Muscle of leg (tissue), 11 donors: ENCODE results near the gene TMEM273. TPM values are rescaled to one million over a fixed set of nuclear protein-coding genes. Genes with fewer than 3 reads are reported as not detected.
A peak's percentile ranks its signal among the peaks of the same experiment; 100 is the strongest.

ENCODE experiments used
- DNase-seq: peaks from one replicate; pipeline ENCODE4 v3.0.0; 2013
- H3K27ac ChIP-seq: one replicate; pipeline ENCODE4 v1.5.1; 2013; ENCODE audit warnings: mild to moderate bottlenecking, low read length, control low read depth
- H3K27me3 ChIP-seq: one replicate; pipeline ENCODE4 v1.6.1; 2013; ENCODE audit warnings: low read length; ENCODE audit not compliant: control insufficient read depth, insufficient read depth
- H3K36me3 ChIP-seq: one replicate; pipeline ENCODE4 v1.6.1; 2013; ENCODE audit warnings: low read length; ENCODE audit not compliant: control insufficient read depth, insufficient read depth
- H3K4me1 ChIP-seq: one replicate; pipeline ENCODE4 v1.6.1; 2013; ENCODE audit warnings: low read length; ENCODE audit not compliant: control insufficient read depth, insufficient read depth
- H3K4me3 ChIP-seq: one replicate; pipeline ENCODE4 v1.5.1; 2013; ENCODE audit warnings: low read length, control low read depth
- H3K9me3 ChIP-seq: replicated peaks from 2 replicates; pipeline ENCODE4 v1.6.1; 2013; ENCODE audit warnings: low read depth, low read length; ENCODE audit not compliant: control insufficient read depth
- WGBS: methylation state at CpG from one replicate; pipeline ENCODE4 v1.1.5; 2013; ENCODE audit warnings: missing lambda C conversion rate; ENCODE audit not compliant: insufficient coverage; 5-methylcytosine and 5-hydroxymethylcytosine counted together
- polyA plus RNA-seq, 8 donors: library from polyadenylated mRNA; unstranded; fragments of 120-200 nt; gene quantifications; one replicate each; pipeline versions ENCODE4 v1.2.1 to v1.2.3, GENCODE V29; 2013; ENCODE audit warnings: inconsistent platforms in 1 of 8, low replicate concordance in 1 of 8; ENCODE audit not compliant: insufficient read length in 8 of 8, insufficient read depth in 1 of 8
- total RNA-seq: library from RNA; stranded (reverse); fragments of 120-200 nt; gene quantifications from one replicate; pipeline ENCODE4 v1.2.4, GENCODE V29; 2013

The TMEM273 gene
- total and polyA plus RNA-seq, 9 donors, result 3.9 to 9.5 (median 5.6) TPM

DNA sequence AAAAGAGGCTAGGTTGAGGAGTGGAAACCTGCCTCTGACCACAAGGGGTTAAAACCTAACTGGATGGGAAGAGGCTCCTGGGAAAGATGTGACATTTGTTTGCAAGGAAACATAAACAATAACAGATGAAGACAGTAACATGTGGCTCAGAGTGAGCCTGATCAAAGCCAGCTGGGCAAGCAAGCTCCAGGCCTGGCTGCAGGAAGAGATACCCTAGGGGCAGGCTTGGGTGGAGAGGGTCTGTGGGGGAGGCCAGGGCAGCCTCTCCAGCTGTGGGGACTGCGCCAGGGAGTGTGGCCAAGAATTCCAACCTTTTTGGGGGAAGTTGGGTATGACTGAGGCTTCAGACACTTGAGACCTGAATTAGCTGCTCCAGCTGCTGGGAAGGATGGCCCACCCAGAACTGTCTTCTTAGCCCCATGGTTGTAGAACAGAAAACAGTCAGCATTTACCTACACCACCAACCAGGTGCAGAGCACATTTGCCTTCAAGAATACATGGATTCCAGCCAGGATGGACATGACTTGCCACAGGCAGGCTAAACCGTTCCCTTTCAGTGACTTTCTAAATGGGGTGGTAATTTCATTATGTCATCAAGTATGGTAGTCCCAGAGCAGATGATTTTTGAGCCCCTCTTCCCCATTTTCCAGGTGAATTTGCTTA lies 44.0 kb downstream of the TMEM273 start:
- Histone ChIP-seq H3K27ac (peak overlapping the region; percentile 54), H3K4me3 (no peak overlapping the region), H3K4me1 (peaks cover 51% of the 10 kb centered on the region), H3K36me3 (no peaks in the 10 kb centered on the region), H3K9me3 (peaks cover 11% of the 10 kb centered on the region), H3K27me3 (no peaks in the 10 kb centered on the region)
- WGBS, result 17% methylated on average over 1 of the region's 2 CpGs
- peak; percentile 89 for DNase-seq

DNA sequence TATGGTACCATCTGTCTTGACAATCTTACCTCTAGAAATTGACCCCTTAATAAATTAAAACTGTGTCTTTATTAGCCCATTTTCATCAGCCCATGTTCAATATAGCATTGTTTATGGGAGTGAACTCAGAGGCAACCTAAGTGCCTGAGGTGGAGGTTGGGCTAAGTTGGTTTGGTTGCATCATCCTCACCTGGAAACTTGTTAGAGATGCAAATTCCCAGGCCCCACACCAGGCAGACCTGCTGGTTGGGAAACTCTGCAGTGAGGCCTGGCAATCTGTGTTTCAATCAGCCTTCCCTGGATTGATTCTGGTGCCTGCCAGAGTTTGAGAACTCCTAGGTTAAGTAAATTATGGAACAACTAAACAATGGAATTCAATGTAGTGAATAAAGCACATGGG lies 44.9 kb downstream of the TMEM273 start:
- DNase-seq, result no peak
- Histone ChIP-seq H3K27me3 (no peaks in the 10 kb centered on the region), H3K4me3 (no peak overlapping the region), H3K9me3 (peaks cover 10% of the 10 kb centered on the region), H3K27ac (no peak overlapping the region), H3K36me3 (no peaks in the 10 kb centered on the region), H3K4me1 (peaks cover 56% of the 10 kb centered on the region)

DNA sequence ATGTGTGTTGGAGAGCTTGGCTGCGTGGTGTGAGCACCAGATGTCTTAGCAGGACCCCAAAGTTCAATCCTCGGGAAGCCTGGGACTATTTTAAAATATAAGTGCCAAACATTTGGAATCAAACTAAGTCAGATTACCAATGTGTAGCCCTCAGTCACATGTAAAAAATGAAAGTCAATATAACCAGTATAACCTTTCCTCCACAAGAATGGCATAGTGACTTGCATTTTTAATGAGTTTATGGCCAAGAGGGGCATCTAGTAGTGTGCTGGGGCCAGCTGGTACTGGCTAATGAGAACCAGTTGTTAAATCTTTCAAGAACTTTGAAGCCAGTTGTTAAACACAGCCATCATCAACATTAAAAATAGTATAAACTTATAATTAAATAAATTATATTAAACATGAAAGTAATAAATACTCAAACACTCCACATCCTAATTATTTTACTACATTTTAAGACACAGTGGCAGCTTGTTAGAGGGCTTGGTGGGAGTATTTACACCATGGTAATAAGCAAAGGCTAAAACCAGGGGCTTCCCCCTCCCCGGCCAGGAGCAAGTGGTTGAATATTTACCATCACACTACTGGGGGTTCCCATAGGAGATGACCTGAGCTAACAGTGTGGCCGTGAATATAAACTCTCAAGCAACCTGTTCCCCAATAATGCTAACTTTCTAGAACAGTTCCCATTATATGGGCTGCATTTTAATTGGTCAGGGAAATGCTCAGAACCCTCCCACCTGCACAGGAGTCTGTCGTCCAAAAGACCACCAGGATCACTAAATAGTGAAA lies 46.5 kb downstream of the TMEM273 start:
- peaks cover 59% of the 10 kb centered on the region for H3K4me1 ChIP-seq
- no peak overlapping the region for H3K27ac ChIP-seq
- WGBS, result 86% methylated on average over 1 of the region's 5 CpGs
- H3K9me3 ChIP-seq, result no peaks in the 10 kb centered on the region
- no peaks in the 10 kb centered on the region for H3K27me3 ChIP-seq
- no peak for DNase-seq
- no peak overlapping the region for H3K4me3 ChIP-seq
- no peaks in the 10 kb centered on the region for H3K36me3 ChIP-seq

DNA sequence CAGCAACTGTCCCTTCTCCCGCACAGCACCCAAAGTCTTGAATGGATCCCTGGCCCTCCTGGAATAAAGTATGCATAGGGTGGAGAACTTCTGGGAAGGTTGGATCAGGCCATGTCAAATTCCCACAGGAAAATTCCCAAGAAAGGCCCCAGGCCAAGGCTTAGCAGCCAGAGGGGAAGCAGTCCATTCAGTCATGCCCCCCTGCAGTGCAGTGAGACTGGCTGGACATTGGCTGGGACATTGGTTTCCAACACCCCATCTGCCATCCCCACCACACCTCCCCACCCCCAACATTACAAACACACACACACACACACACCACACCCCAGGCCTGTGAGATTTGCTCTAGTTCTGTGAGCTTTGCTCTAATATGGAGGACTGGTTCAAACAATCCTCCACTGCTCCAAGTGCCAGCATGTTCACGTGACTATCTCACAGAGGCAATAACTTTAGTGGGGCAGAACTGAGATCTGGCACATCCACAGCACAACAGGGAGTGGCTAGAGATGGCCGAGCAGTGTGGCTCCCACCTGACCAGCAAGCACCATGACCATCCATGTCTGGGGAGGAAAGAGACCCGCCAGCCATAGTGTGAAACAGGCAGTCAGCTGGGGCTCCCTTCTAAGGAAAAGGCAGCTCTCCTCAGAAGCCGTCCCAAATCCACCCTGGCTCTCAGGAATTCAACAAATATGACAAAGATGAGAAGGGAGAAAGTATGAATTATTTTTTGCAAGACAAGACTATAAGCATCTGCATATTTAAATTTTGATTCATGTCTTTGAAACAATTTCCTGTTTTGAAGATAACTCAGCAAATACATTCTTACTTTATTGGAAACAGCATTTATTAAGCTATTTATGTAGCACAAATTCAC lies 47.6 kb downstream of the TMEM273 start:
- Histone ChIP-seq H3K27ac (no peak overlapping the region), H3K4me3 (no peak overlapping the region), H3K36me3 (no peaks in the 10 kb centered on the region), H3K9me3 (no peaks in the 10 kb centered on the region), H3K4me1 (peaks cover 59% of the 10 kb centered on the region), H3K27me3 (no peaks in the 10 kb centered on the region)
- no peak for DNase-seq
- WGBS, result no CpG with 5 or more reads among the region's 5 CpGs

DNA sequence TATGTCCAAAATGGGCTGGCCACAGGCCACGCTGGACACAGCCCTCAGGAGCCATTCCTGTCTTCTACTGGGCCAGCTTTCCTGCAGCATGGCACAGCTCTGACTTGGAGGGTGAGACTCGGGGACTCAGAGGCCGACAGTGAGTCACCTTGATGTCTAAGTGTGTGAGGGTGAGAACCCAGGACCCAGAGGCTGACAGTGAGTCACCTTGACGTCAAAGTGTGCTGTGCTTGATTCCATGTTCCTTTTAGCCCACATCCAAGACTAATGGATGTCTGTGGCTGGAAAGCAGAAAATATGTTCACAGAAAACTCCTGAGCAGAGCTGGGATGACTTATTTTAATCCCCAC lies 48.4 kb downstream of the TMEM273 start:
- Histone ChIP-seq H3K9me3 (no peaks in the 10 kb centered on the region), H3K4me3 (no peak overlapping the region), H3K27me3 (no peaks in the 10 kb centered on the region), H3K4me1 (peaks cover 57% of the 10 kb centered on the region), H3K27ac (peak overlapping the region; percentile 83), H3K36me3 (no peaks in the 10 kb centered on the region)
- WGBS, result 76% methylated on average over 4 of the region's 4 CpGs
- no peak for DNase-seq

DNA sequence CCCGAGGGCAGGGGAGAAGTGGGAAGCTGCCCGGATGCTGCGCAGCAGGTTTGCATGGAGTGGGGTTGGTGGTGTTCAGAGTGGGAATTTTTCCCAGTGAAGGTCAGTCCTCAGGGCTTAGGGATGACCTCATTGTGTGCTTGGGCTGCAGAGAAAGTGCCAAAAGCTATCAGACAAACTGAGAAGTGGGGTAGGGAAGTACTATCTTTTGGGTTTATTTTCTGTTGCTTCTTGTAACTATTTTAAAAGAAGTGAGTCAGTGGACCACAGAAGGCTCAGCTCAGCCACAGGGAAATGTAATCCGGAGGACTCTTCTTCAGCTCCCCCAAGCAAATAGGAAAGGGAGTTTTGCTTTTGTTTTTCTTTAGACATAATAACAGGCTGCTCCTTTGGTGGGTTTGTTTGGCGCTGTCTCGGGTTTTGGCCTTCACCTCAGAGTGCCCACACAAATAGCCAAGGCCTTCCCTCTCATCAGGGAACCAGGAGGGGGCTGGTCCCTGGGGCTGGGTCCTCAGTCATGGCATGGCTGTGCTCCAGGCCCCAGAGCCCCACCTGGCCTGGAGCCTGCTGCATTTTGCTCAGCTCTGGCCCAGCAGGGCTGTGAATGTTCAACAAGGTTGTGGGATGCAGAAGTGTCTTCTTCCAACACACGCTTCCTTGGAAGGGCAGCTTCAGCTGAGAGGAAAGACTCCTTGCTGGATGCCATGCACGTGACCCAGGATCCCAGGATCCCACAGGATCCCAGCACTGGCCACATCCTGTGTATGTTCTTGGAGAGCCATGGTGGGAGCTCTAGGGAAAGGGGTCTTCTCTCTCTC lies 49.0 kb downstream of the TMEM273 start:
- H3K4me1 ChIP-seq, result peaks cover 53% of the 10 kb centered on the region
- WGBS, result 49% methylated on average over 3 of the region's 8 CpGs
- no peaks in the 10 kb centered on the region for H3K36me3 ChIP-seq
- no peak overlapping the region for H3K4me3 ChIP-seq
- H3K9me3 ChIP-seq, result no peaks in the 10 kb centered on the region
- DNase-seq, result peak; percentile 76
- H3K27me3 ChIP-seq, result no peaks in the 10 kb centered on the region
- peak overlapping the region; percentile 83 for H3K27ac ChIP-seq

DNA sequence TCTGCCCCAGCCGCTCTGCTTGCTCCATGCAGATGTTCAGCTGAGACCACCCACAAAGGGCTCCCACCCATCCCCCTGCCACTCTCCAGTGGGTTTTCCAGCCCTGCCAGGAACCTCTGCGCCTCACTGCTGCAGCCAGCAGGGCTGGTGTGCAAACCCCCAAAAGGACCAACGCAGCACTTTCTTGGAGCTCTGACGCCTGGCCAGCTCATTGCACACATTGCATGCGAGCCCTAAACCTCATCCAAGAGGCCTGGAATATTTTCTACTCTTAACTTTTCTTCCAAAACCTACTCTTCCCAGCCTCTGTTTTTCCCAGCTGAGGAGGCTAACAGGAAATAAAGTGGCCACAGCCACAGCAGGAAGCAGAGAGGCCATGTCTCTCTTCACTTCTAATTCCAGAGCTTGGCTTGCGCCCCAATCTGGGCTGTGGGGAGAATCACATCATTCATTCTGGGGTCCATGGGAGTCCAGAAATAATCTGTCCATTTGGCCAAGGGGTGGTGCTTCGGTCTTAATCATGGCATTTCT lies 49.8 kb downstream of the TMEM273 start:
- DNase-seq, result peak; percentile 96
- 25% methylated on average over 7 of the region's 7 CpGs for WGBS
- Histone ChIP-seq H3K4me1 (peaks cover 54% of the 10 kb centered on the region), H3K36me3 (no peaks in the 10 kb centered on the region), H3K9me3 (no peaks in the 10 kb centered on the region), H3K27me3 (no peaks in the 10 kb centered on the region), H3K4me3 (no peak overlapping the region), H3K27ac (peak overlapping the region; percentile 83)

DNA sequence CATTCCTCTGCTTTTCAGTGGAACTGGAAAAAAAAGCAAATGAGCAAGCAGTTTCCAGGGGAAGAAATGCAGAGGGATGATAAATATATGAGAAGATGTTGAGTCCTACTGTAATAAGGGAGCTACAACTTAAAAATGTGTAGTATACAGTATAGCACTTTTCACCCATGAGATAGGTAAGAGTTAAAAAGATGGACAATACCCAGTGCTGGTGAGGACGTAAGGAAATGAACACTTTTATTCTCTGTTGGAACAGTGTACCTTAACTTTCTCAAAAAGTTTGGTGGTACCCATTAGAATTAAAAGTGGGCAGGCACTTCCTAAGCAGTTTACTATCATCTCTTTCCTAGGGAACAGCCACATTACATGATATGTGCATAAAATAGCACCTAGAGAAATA lies 51.7 kb downstream of the TMEM273 start:
- no CpG with 5 or more reads among the region's 1 CpG for WGBS
- Histone ChIP-seq H3K4me3 (no peak overlapping the region), H3K4me1 (peaks cover 58% of the 10 kb centered on the region), H3K9me3 (no peaks in the 10 kb centered on the region), H3K27ac (no peak overlapping the region), H3K36me3 (no peaks in the 10 kb centered on the region), H3K27me3 (no peaks in the 10 kb centered on the region)
- no peak for DNase-seq

DNA sequence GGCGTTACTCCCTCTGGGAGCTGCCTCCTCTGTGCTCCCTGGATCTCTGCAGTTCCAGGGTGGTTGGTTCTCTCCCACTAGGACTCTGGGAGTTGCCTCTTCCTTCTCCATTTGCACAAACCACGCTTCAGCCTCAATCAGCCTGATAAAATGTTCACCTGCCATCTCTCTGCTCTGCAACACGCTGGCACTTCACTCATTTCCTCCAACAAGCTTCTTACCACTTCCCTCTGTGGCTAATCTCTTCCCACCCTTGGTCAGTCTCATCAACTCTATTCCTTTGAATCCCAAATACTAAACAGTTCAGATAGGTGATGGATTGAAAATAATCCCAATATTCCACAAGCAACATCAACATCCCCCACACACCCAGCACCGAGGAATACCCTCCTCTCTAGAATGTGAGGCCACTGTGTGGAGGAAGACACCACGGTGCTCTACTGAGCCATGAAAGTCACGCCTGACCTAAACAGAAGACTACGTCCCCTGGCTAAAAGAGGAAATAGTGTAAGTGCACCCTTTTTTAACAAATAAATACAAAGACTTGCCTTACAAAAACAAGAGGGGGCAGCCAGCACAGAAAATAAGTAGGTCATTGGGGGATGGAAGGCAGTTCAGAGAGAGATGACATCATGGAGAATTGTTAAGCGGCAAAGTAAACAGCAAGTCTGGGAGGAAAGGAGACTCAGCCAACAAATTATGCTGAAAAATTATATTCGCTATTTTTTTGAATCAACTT lies 52.4 kb downstream of the TMEM273 start:
- no peaks in the 10 kb centered on the region for H3K9me3 ChIP-seq
- peaks cover 61% of the 10 kb centered on the region for H3K4me1 ChIP-seq
- peak overlapping the region; percentile 74 for H3K27ac ChIP-seq
- WGBS, result 95% methylated on average over 3 of the region's 9 CpGs
- peak; percentile 91 for DNase-seq
- no peak overlapping the region for H3K4me3 ChIP-seq
- H3K27me3 ChIP-seq, result no peaks in the 10 kb centered on the region
- no peaks in the 10 kb centered on the region for H3K36me3 ChIP-seq
